GM23248 (cell line): ENCODE measurements around the gene GOLGA8S. TPM values are rescaled to one million over a fixed set of nuclear protein-coding genes. Genes with fewer than 3 reads are reported as not detected.
"Not testable (repeated sequence)": the region's sequence is repeated elsewhere in the genome, so short reads cannot be mapped to it uniquely, and the experiment has no call there.

ENCODE experiments used
- DNase-seq: peaks from one replicate; pipeline ENCODE4 v3.0.0-alpha.2; 2015
- H2AFZ ChIP-seq: fragments of 200-600 bp; sonication (generic); 2 replicates; pipeline ENCODE4 v1.6.1; 2016; ENCODE audit warnings: antibody characterized with exemption
- H3F3A ChIP-seq: fragments of 200-600 bp; sonication (generic); 2 replicates; pipeline ENCODE4 v1.6.1; 2016; ENCODE audit warnings: mild to moderate bottlenecking, antibody characterized with exemption, mixed run types; ENCODE audit not compliant: insufficient read depth
- H3K27ac ChIP-seq: fragments of 200-600 bp; sonication (generic); 2 replicates; pipeline ENCODE4 v1.5.1; 2016; ENCODE audit warnings: mild to moderate bottlenecking
- H3K27me3 ChIP-seq: fragments of 200-600 bp; sonication (generic); replicated peaks from 2 replicates; pipeline ENCODE4 v1.6.1; 2016; ENCODE audit warnings: mild to moderate bottlenecking; ENCODE audit not compliant: insufficient read depth
- H3K36me3 ChIP-seq: fragments of 200-600 bp; sonication (generic); 2 replicates; pipeline ENCODE4 v1.6.1; 2016; ENCODE audit warnings: low read depth, mild to moderate bottlenecking
- H3K4me1 ChIP-seq: fragments of 200-600 bp; sonication (generic); 2 replicates; pipeline ENCODE4 v1.6.1; 2016; ENCODE audit warnings: mild to moderate bottlenecking; ENCODE audit not compliant: insufficient read depth
- H3K4me2 ChIP-seq: fragments of 200-600 bp; sonication (generic); one replicate; pipeline ENCODE4 v1.6.1; 2016; ENCODE audit warnings: mild to moderate bottlenecking; ENCODE audit not compliant: unreplicated experiment
- H3K4me3 ChIP-seq: fragments of 200-600 bp; sonication (generic); 2 replicates; pipeline ENCODE4 v1.5.1; 2016; ENCODE audit warnings: mild to moderate bottlenecking
- H3K79me2 ChIP-seq: fragments of 200-600 bp; sonication (generic); 2 replicates; pipeline ENCODE4 v1.6.1; 2016; ENCODE audit warnings: mild to moderate bottlenecking; ENCODE audit not compliant: insufficient read depth
- H3K9ac ChIP-seq: fragments of 200-600 bp; sonication (generic); 2 replicates; pipeline ENCODE4 v1.6.1; 2016; ENCODE audit warnings: mild to moderate bottlenecking
- H3K9me2 ChIP-seq: fragments of 200-600 bp; sonication (generic); 2 replicates; pipeline ENCODE4 v1.6.1; 2016; ENCODE audit warnings: mixed run types, mild to moderate bottlenecking, moderate library complexity; ENCODE audit not compliant: insufficient read depth
- H3K9me3 ChIP-seq: fragments of 200-600 bp; sonication (generic); one replicate; pipeline ENCODE4 v1.6.1; 2017; ENCODE audit warnings: low read depth
- H4K20me1 ChIP-seq: fragments of 200-600 bp; sonication (generic); 2 replicates; pipeline ENCODE4 v1.6.0; 2016; ENCODE audit not compliant: insufficient read depth
- EZH2 ChIP-seq: fragments of 200-600 bp; sonication (generic); IDR thresholded peaks from 2 replicates; pipeline ENCODE4 v1.6.1; 2018; ENCODE audit warnings: antibody characterized with exemption, mild to moderate bottlenecking; ENCODE audit not compliant: insufficient read depth, poor library complexity, severe bottlenecking
- EZH2phosphoT487 ChIP-seq: fragments of 200-600 bp; sonication (generic); IDR thresholded peaks from 2 replicates; pipeline ENCODE4 v1.6.1; 2018; ENCODE audit warnings: antibody characterized with exemption, moderate library complexity, mild to moderate bottlenecking, low read depth; ENCODE audit not compliant: insufficient read depth
- WGBS, 2 experiments: methylation state at CpG; one replicate each; pipeline ENCODE4 v1.1.6; 2015 to 2017; ENCODE audit warnings: low lambda C conversion rate in 2 of 2, low coverage in 1 of 2; ENCODE audit errors: missing lambda C conversion rate in 2 of 2; 5-methylcytosine and 5-hydroxymethylcytosine counted together
- in situ Hi-C: fragments of 300-500 bp; cut with MboI; formaldehyde crosslinking; loops from 2 replicates; pipeline ENCODE4 v1.15.0; 2020
- polyA plus RNA-seq: library from polyadenylated mRNA; unstranded; fragments of >200 nt; fragmentation: Nextera tagmentation; extraction: Ambion mirVana; gene quantifications from 2 replicates; pipeline ENCODE4 v1.2.1, GENCODE V29; 2016
- total RNA-seq: library from RNA; depleted of rRNA; stranded (reverse); fragments of >200 nt; shearing (Covaris generic); gene quantifications from 2 replicates; pipeline ENCODE4 v1.2.3, GENCODE V29; 2014

GOLGA8S gene
- total and polyA plus RNA-seq, 2 experiments from 2014 or later: 0.11 TPM; not detected in 1

DNA sequence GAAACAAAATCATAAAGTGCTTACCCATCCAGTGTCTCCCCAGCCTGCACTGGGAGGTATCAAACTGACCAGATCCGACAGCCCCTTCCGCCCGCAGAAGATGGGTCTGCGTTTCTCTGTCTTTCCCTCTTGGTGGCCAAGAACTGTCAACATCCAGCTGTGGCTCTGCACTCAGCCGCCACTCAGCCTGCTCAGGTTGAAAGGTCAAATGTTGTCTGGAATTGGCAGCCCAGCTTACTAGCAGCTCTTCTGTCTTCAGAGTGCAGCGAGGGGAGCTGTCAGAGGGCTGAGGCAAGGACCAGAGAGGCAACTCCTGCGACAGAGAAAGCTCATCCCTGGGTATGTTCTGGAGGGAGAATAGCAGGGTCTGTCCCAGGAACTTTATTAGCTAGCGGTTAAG is 47.1 kb downstream of the GOLGA8S start:
- Histone ChIP-seq H3K79me2 (no peaks in the 10 kb centered on the region), H3F3A (no peaks in the 10 kb centered on the region), H4K20me1 (no peaks in the 10 kb centered on the region), H3K4me2 (no peak overlapping the region), H3K27ac (no peak overlapping the region), H3K4me1 (no peaks in the 10 kb centered on the region), H3K27me3 (no peaks in the 10 kb centered on the region), H3K9ac (no peak overlapping the region), H3K9me2 (no peaks in the 10 kb centered on the region), H3K4me3 (no peak overlapping the region), H3K9me3 (no peaks in the 10 kb centered on the region), H3K36me3 (no peaks in the 10 kb centered on the region), H2AFZ (no peak overlapping the region)
- no peak for TF ChIP-seq EZH2
- TF ChIP-seq EZH2phosphoT487: no peak
- DNase-seq: no peak
- in situ Hi-C loops: no loop called here
- WGBS, 2 experiments: 35 to 36% methylated on average over 8 of the region's 8 CpGs

DNA sequence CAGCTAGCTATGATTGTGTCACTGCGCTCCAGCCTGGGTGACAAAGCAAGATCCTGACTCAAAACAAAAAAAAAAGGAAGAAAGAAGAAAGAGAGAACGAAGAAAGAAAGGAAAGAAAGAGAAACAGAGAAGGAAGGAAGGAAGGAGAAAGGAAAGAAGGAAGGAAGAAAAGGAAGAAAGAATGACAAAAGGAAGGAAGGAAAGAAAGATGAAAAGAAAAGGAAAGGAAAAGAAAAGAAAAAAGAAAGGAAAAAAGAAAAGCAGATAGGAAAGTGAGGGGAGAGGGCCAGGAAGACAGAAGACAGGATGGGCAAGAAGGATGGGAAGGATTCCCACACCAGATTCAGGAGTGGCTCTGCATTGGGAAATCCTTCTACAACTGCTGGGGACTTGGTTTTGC is 47.6 kb downstream of the GOLGA8S start:
- H3K27ac ChIP-seq: no peak overlapping the region
- no peak for DNase-seq
- H3K9ac ChIP-seq: no peak overlapping the region
- in situ Hi-C loops: no loop called here
- no peak overlapping the region for H3K4me3 ChIP-seq
- H3F3A ChIP-seq: no peaks in the 10 kb centered on the region
- H3K9me3 ChIP-seq: no peaks in the 10 kb centered on the region
- H3K27me3 ChIP-seq: no peaks in the 10 kb centered on the region
- H3K4me2 ChIP-seq: no peak overlapping the region
- H2AFZ ChIP-seq: no peak overlapping the region
- no peaks in the 10 kb centered on the region for H3K36me3 ChIP-seq
- TF ChIP-seq EZH2 (no peak), EZH2phosphoT487 (no peak)
- 24 to 76% methylated on average over 2 of the region's 2 CpGs for WGBS, 2 experiments
- H3K9me2 ChIP-seq: no peaks in the 10 kb centered on the region
- no peaks in the 10 kb centered on the region for H3K79me2 ChIP-seq
- H4K20me1 ChIP-seq: no peaks in the 10 kb centered on the region
- no peaks in the 10 kb centered on the region for H3K4me1 ChIP-seq

DNA sequence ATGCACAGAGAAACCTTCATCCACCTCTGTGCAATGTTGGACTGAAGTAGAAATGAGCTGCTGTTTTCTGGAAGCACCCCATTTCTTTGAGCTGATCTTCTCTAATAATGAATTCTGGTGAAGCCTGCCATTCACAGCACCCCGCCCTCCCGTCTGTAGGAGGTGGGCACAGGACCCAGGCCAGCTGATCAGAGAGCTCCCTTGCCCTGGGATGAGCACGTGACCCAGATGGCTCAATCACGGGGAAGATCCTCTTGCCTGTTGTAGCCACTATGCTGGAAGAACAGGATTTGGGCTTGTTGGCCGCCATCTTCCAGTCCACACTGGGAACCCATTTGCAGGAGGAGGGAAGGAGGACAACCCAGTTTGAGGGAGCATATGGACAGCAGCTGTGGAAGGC is 48.0 kb downstream of the GOLGA8S start:
- Histone ChIP-seq H3F3A (no peaks in the 10 kb centered on the region), H3K4me2 (no peak overlapping the region), H3K4me1 (no peaks in the 10 kb centered on the region), H3K4me3 (no peak overlapping the region), H3K36me3 (no peaks in the 10 kb centered on the region), H3K27me3 (no peaks in the 10 kb centered on the region), H4K20me1 (no peaks in the 10 kb centered on the region), H3K27ac (no peak overlapping the region), H3K9me3 (no peaks in the 10 kb centered on the region), H2AFZ (no peak overlapping the region), H3K79me2 (no peaks in the 10 kb centered on the region), H3K9ac (no peak overlapping the region), H3K9me2 (no peaks in the 10 kb centered on the region)
- 21 to 25% methylated on average over 5 of the region's 5 CpGs for WGBS, 2 experiments
- DNase-seq: no peak
- in situ Hi-C loops: no loop called here
- TF ChIP-seq EZH2: no peak
- no peak for TF ChIP-seq EZH2phosphoT487

- Histone ChIP-seq H2AFZ (no peak overlapping the region), H3K4me2 (no peak overlapping the region), H3K36me3 (no peaks in the 10 kb centered on the region), H3K9me2 (no peaks in the 10 kb centered on the region), H4K20me1 (no peaks in the 10 kb centered on the region), H3K27me3 (no peaks in the 10 kb centered on the region), H3K79me2 (no peaks in the 10 kb centered on the region), H3K4me1 (no peaks in the 10 kb centered on the region), H3K9me3 (no peaks in the 10 kb centered on the region), H3K4me3 (no peak overlapping the region), H3K27ac (no peak overlapping the region), H3F3A (no peaks in the 10 kb centered on the region), H3K9ac (no peak overlapping the region)
- 8 to 13% methylated on average over 4 of the region's 4 CpGs for WGBS, 2 experiments
- in situ Hi-C loops: no loop called here
- TF ChIP-seq EZH2phosphoT487: no peak
- TF ChIP-seq EZH2: no peak
- no peak for DNase-seq
Measured at GRCh38 chr15:23403550-23403949, 49.0 kb downstream of the GOLGA8S start.

DNA sequence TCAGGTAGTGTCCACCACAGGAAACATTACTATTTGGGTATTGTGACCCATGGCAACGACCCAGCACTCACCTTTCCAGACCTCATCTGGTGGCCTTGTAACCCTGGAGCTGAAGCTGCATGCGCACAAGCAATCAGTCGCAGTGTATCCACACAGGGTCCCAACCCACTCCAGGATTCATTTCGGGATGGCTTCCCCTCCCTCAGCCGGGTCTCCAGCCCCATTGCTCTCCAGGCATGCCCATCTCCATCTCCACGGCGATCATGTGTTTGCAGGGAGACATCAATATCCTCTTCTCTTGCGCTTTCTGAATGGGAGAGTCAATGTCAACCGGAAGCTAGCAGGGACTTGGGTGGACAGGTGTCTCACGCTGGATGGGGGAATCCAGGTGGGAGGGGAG is 57.3 kb downstream of the GOLGA8S start:
- Histone ChIP-seq H3K4me2 (no peak overlapping the region), H3K36me3 (no peaks in the 10 kb centered on the region), H3K27ac (no peak overlapping the region), H2AFZ (no peak overlapping the region), H3K27me3 (no peaks in the 10 kb centered on the region), H3K4me1 (no peaks in the 10 kb centered on the region), H3K9me3 (no peaks in the 10 kb centered on the region), H3K9ac (no peak overlapping the region), H3K79me2 (no peaks in the 10 kb centered on the region), H3F3A (no peaks in the 10 kb centered on the region), H3K9me2 (no peaks in the 10 kb centered on the region), H3K4me3 (no peak overlapping the region), H4K20me1 (no peaks in the 10 kb centered on the region)
- DNase-seq: no peak
- TF ChIP-seq EZH2 (no peak), EZH2phosphoT487 (no peak)
- in situ Hi-C loops: no loop called here
- WGBS, 2 experiments: 56 to 60% methylated on average over 10 of the region's 10 CpGs

DNA sequence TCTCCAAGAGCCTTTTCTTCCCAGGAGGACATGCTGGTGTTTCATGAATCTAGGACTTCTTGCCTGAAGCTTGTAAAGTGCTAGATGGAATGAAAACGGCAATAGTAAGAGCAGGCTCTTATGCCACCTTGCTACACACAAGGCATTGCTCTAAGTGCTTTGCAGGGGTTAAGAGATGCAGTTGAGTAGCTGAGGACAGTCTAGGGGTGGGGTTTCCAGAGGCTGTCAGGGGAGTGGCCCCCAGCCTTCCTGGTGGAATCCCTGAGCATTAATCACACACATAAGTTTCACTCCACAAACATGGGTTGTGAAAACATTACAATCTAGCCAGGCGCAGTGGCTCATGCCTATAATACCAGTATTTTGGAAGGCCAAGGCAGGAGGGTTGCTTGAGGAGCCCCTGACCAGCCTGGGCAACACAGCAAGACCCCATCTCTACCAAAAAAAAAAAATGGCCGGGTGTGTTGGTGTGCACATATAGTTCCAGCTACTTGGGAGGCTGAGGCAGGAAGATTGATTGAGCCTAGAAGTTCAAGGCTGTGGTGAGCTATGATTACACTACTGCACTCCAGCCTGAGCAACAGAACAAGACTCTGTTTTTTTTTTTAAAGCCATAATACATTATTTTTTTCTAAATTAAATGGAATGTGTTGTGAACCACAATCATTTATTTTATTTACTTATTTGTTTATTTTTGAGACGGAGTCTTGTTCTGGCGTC is 58.5 kb downstream of the GOLGA8S start:
- H3K79me2 ChIP-seq, H3F3A ChIP-seq, H3K9me3 ChIP-seq, H3K4me3 ChIP-seq, H3K27ac ChIP-seq, H3K9me2 ChIP-seq, H3K9ac ChIP-seq, H4K20me1 ChIP-seq, H3K4me2 ChIP-seq, H3K27me3 ChIP-seq, H3K4me1 ChIP-seq, H3K36me3 ChIP-seq, DNase-seq, H2AFZ ChIP-seq, in situ Hi-C loops: not testable (repeated sequence)
- 54 to 60% methylated on average over 5 of the region's 5 CpGs for WGBS, 2 experiments
